Stimulated activated CD8-positive, alpha-beta memory T cell treated with anti-CD3 and anti-CD28 coated beads, Interleukin-15, amount 100 ng/mL, for 4 hours (primary cell): ENCODE results near the gene PTPRN.
"Not testable (repeated sequence)": the region's sequence is repeated elsewhere in the genome, so short reads cannot be mapped to it uniquely, and the experiment has no call there.

Experiments used
- DNase-seq, 2 donors: peaks; one replicate each; pipeline ENCODE4 v3.0.0-alpha.2; 2020; ENCODE audit warnings: low read depth in 2 of 2

PTPRN gene

GRCh38 chr2:219270055-219270372 is 39.2 kb downstream of the PTPRN start:
- DNase-seq: no peak

GRCh38 chr2:219269362-219270054 is 39.7 kb downstream of the PTPRN start:
- no peak for DNase-seq

- DNase-seq: no peak
Observed at GRCh38 chr2:219268294-219268693, 40.9 kb downstream of the PTPRN start.

GRCh38 chr2:219266886-219267285 is 42.3 kb downstream of the PTPRN start:
- DNase-seq: no peak

- DNase-seq: no peak
Observed at GRCh38 chr2:219266232-219266631, 43.0 kb downstream of the PTPRN start.

- no peak for DNase-seq
Observed at GRCh38 chr2:219261024-219261855, 48.0 kb downstream of the PTPRN start.

- DNase-seq: not testable (repeated sequence)
Observed at GRCh38 chr2:219258942-219259341, 50.3 kb downstream of the PTPRN start.

GRCh38 chr2:219254590-219255201 is 54.5 kb downstream of the PTPRN start:
- DNase-seq: peak in 1 of 2 donors; percentile 15

- DNase-seq: peak; percentile 80 to 83
Observed at GRCh38 chr2:219253753-219254589, 55.2 kb downstream of the PTPRN start, which contains the start of gene TUBA4A. TSS of gene TUBA4A (minus strand) at chr2:219253918. CDS start at chr2:219253858, 60 bp downstream.

- peak in 1 of 2 donors; percentile 7 for DNase-seq
Observed at GRCh38 chr2:219252900-219253752, 56.1 kb downstream of the PTPRN start, which contains the start of gene TUBA4B. TSS of gene TUBA4B (plus strand) at chr2:219253243. CDS start at chr2:219253408, 165 bp downstream.

GRCh38 chr2:219252570-219252899 is 56.7 kb downstream of the PTPRN start:
- peak in 1 of 2 donors; percentile 18 for DNase-seq

- no peak for DNase-seq
Observed at GRCh38 chr2:219252084-219252483, 57.1 kb downstream of the PTPRN start.

- no peak for DNase-seq
Observed at GRCh38 chr2:219251656-219252055, 57.5 kb downstream of the PTPRN start.

- no peak for DNase-seq
Observed at GRCh38 chr2:219250049-219250781, 59.0 kb downstream of the PTPRN start.

- DNase-seq: no peak
Observed at GRCh38 chr2:219249203-219249980, 59.8 kb downstream of the PTPRN start.

GRCh38 chr2:219248845-219249202 is 60.4 kb downstream of the PTPRN start:
- DNase-seq: no peak

GRCh38 chr2:219247678-219248642 is 61.2 kb downstream of the PTPRN start:
- peak; percentile 47 to 74 for DNase-seq

GRCh38 chr2:219246559-219246958 is 62.6 kb downstream of the PTPRN start:
- DNase-seq: no peak
